Measurements from ENCODE around the gene NAA16.

DNA sequence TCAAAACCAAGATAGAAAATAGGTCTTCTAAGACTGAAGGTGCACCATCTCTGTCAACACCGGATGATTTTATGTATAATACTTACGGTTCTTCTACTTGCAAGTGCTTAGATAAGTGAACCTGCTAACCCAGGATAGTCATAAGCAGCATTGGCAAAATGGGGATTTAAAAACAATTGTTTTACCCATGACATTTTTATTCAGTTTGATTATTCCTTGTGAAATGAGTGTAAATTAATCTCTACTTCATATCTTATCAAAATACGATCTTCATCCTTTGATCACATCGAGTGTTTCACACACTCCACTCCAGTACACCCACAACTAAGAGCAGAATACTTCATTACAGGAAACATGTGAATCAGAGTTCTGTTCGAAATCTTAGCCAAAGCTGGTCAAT lies 24.7 kb upstream of the NAA16 start:
- TF ChIP-seq, protein P1, sequence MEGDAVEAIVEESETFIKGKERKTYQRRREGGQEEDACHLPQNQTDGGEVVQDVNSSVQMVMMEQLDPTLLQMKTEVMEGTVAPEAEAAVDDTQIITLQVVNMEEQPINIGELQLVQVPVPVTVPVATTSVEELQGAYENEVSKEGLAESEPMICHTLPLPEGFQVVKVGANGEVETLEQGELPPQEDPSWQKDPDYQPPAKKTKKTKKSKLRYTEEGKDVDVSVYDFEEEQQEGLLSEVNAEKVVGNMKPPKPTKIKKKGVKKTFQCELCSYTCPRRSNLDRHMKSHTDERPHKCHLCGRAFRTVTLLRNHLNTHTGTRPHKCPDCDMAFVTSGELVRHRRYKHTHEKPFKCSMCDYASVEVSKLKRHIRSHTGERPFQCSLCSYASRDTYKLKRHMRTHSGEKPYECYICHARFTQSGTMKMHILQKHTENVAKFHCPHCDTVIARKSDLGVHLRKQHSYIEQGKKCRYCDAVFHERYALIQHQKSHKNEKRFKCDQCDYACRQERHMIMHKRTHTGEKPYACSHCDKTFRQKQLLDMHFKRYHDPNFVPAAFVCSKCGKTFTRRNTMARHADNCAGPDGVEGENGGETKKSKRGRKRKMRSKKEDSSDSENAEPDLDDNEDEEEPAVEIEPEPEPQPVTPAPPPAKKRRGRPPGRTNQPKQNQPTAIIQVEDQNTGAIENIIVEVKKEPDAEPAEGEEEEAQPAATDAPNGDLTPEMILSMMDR (IDR thresholded peaks at IDR 0.05) = no peak
- TF ChIP-seq POLR2A (IDR thresholded peaks at IDR 0.05) = no peak
- no peak for TF ChIP-seq EP300 (IDR thresholded peaks at IDR 0.05)
